HepG2 (cell line): ENCODE results near the gene CRNKL1. TPM values are rescaled to one million over a fixed set of nuclear protein-coding genes. Genes with fewer than 3 reads are reported as not detected.

ENCODE experiments used
- BRCA1 ChIP-seq: sonication (generic); formaldehyde crosslinking; IDR thresholded peaks from 2 replicates; pipeline ENCODE4 v1.4.0; 2020; ENCODE audit warnings: missing genetic modification reagents
- CCDC6 ChIP-seq: sonication (generic); formaldehyde crosslinking; IDR thresholded peaks from 2 replicates; pipeline ENCODE4 v1.8.1; 2022; ENCODE audit warnings: mild to moderate bottlenecking, missing genetic modification reagents, moderate library complexity
- E2F1 ChIP-seq: sonication (generic); formaldehyde crosslinking; IDR thresholded peaks from 2 replicates; pipeline ENCODE4 v1.5.0; 2020; ENCODE audit warnings: missing genetic modification reagents
- NFYB ChIP-seq: sonication (generic); formaldehyde crosslinking; IDR thresholded peaks from 2 replicates; pipeline ENCODE4 v1.4.0; 2020; ENCODE audit warnings: missing genetic modification reagents
- REST ChIP-seq, 2 experiments: IDR thresholded peaks; 2 replicates each; pipeline ENCODE4 v1.6.1; 2011 to 2012; ENCODE audit warnings: low read length in 2 of 2, borderline replicate concordance in 1 of 2, low read depth in 1 of 2, mild to moderate bottlenecking in 1 of 2, moderate library complexity in 1 of 2
- TRIM24 ChIP-seq: sonication (generic); formaldehyde crosslinking; IDR thresholded peaks from 2 replicates; pipeline ENCODE4 v1.8.0; 2022; ENCODE audit warnings: mild to moderate bottlenecking, missing genetic modification reagents
- ZBTB44 ChIP-seq: sonication (generic); formaldehyde crosslinking; IDR thresholded peaks from 2 replicates; pipeline ENCODE4 v1.4.0; 2020; ENCODE audit warnings: missing genetic modification reagents
- ZNF17 ChIP-seq: sonication (generic); formaldehyde crosslinking; IDR thresholded peaks from 2 replicates; pipeline ENCODE4 v1.5.0; 2020; ENCODE audit warnings: mild to moderate bottlenecking, missing genetic modification reagents
- ZNF430 ChIP-seq: sonication (generic); formaldehyde crosslinking; IDR thresholded peaks from 2 replicates; pipeline ENCODE4 v1.9.0; 2021; ENCODE audit warnings: mild to moderate bottlenecking, missing genetic modification reagents
- ZNF557 ChIP-seq: sonication (generic); formaldehyde crosslinking; IDR thresholded peaks from 2 replicates; pipeline ENCODE4 v1.4.0; 2020; ENCODE audit warnings: missing genetic modification reagents
- ZNF713 ChIP-seq: sonication (generic); formaldehyde crosslinking; IDR thresholded peaks from 2 replicates; pipeline ENCODE4 v1.4.0; 2020; ENCODE audit warnings: mild to moderate bottlenecking, missing genetic modification reagents
- ZSCAN31 ChIP-seq: sonication (generic); formaldehyde crosslinking; IDR thresholded peaks from 2 replicates; pipeline ENCODE4 v1.5.0; 2020; ENCODE audit warnings: low read depth, mild to moderate bottlenecking, missing genetic modification reagents
- polyA plus RNA-seq, 8 experiments: library from polyadenylated mRNA; depleted of rRNA in 3 of 8; stranded (reverse) in 7 of 8; unstranded in 1 of 8; fragments of >200 nt; fragmentation: Illumina TruSeq in 4 of 8; extraction: Trizol in 4 of 8; gene quantifications; 2 replicates each; pipeline versions ENCODE4 v1.2.1 to v1.2.3, GENCODE V29; 2011 to 2016; ENCODE audit warnings: low read depth in 4 of 8, missing spikeins in 1 of 8, mixed read lengths in 1 of 8; ENCODE audit not compliant: insufficient read depth in 1 of 8
- total RNA-seq, 5 experiments: library from RNA; depleted of rRNA; stranded (reverse); fragments of >200 nt; fragmentation: Illumina TruSeq; extraction: Trizol; gene quantifications; 2 replicates each; pipeline ENCODE4 v1.2.3, GENCODE V29; 2016; ENCODE audit warnings: low read depth in 1 of 5
- TF ChIP-seq, protein P1 (sequence below): fragments of 450-650 bp; IDR thresholded peaks from 2 replicates; pipeline ENCODE4 v1.6.1; 2017; ENCODE audit warnings: mild to moderate bottlenecking
- TF ChIP-seq, protein P2 (sequence below): sonication (generic); formaldehyde crosslinking; IDR thresholded peaks from 2 replicates; pipeline ENCODE4 v1.5.0; 2020; ENCODE audit warnings: mild to moderate bottlenecking, missing genetic modification reagents, moderate library complexity
- TF ChIP-seq, protein P3 (sequence below): sonication (generic); formaldehyde crosslinking; IDR thresholded peaks from 2 replicates; pipeline ENCODE4 v1.5.0; 2020; ENCODE audit warnings: missing genetic modification reagents, mild to moderate bottlenecking, borderline replicate concordance

CRNKL1 gene
- total and polyA plus RNA-seq, 2 of the 13 experiments (the other 11 are each of a cell fraction or from before 2014, with no cell fraction given): 12.3 to 64.5 TPM

- TF ChIP-seq, protein P1, sequence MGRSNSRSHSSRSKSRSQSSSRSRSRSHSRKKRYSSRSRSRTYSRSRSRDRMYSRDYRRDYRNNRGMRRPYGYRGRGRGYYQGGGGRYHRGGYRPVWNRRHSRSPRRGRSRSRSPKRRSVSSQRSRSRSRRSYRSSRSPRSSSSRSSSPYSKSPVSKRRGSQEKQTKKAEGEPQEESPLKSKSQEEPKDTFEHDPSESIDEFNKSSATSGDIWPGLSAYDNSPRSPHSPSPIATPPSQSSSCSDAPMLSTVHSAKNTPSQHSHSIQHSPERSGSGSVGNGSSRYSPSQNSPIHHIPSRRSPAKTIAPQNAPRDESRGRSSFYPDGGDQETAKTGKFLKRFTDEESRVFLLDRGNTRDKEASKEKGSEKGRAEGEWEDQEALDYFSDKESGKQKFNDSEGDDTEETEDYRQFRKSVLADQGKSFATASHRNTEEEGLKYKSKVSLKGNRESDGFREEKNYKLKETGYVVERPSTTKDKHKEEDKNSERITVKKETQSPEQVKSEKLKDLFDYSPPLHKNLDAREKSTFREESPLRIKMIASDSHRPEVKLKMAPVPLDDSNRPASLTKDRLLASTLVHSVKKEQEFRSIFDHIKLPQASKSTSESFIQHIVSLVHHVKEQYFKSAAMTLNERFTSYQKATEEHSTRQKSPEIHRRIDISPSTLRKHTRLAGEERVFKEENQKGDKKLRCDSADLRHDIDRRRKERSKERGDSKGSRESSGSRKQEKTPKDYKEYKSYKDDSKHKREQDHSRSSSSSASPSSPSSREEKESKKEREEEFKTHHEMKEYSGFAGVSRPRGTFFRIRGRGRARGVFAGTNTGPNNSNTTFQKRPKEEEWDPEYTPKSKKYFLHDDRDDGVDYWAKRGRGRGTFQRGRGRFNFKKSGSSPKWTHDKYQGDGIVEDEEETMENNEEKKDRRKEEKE: no peak
- TF ChIP-seq BRCA1 (CRISPR knock-in tag) (peak; percentile 79; the same call in 1 of the 2 replicates), ZNF430 (CRISPR knock-in tag) (no peak), REST (IDR thresholded peaks at IDR 0.05; ENCODE audit: borderline replicate concordance in 1 of 2, low read depth in 1 of 2, low read length in 2 of 2) (peak in 1 of 2 experiments; percentile 23; a peak in 1 of 4 replicates), ZSCAN31 (no peak), ZNF17 (CRISPR knock-in tag) (no peak), TRIM24 (CRISPR knock-in tag) (no peak), ZNF713 (CRISPR knock-in tag) (no peak), CCDC6 (peak; percentile 32; the same call in 1 of the 2 replicates), ZNF557 (CRISPR knock-in tag) (no peak), NFYB (CRISPR knock-in tag) (no peak), E2F1 (no peak; the same call in 1 of the 2 replicates), ZBTB44 (no peak)
- TF ChIP-seq, protein P2, sequence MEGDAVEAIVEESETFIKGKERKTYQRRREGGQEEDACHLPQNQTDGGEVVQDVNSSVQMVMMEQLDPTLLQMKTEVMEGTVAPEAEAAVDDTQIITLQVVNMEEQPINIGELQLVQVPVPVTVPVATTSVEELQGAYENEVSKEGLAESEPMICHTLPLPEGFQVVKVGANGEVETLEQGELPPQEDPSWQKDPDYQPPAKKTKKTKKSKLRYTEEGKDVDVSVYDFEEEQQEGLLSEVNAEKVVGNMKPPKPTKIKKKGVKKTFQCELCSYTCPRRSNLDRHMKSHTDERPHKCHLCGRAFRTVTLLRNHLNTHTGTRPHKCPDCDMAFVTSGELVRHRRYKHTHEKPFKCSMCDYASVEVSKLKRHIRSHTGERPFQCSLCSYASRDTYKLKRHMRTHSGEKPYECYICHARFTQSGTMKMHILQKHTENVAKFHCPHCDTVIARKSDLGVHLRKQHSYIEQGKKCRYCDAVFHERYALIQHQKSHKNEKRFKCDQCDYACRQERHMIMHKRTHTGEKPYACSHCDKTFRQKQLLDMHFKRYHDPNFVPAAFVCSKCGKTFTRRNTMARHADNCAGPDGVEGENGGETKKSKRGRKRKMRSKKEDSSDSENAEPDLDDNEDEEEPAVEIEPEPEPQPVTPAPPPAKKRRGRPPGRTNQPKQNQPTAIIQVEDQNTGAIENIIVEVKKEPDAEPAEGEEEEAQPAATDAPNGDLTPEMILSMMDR (CRISPR knock-in tag): no peak
- TF ChIP-seq, protein P3, sequence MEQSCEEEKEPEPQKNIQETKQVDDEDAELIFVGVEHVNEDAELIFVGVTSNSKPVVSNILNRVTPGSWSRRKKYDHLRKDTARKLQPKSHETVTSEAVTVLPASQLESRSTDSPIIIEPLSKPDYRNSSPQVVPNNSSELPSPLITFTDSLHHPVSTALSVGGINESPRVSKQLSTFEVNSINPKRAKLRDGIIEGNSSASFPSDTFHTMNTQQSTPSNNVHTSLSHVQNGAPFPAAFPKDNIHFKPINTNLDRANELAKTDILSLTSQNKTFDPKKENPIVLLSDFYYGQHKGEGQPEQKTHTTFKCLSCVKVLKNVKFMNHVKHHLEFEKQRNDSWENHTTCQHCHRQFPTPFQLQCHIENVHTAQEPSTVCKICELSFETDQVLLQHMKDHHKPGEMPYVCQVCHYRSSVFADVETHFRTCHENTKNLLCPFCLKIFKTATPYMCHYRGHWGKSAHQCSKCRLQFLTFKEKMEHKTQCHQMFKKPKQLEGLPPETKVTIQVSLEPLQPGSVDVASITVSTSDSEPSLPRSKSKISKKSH (CRISPR knock-in tag): no peak
These were observed 41.4 kb downstream of the CRNKL1 start (continued) for GRCh38 chr20:20010639-20011500.
